HEK293 (cell line): ENCODE results near the gene RFESD.

Experiments used
- CTCF ChIA-PET: fragments of 350-600 bp; formaldehyde crosslinking; extraction: SDS; loops from one replicate; lab custom pipeline; 2021; ENCODE audit warnings: antibody characterized with exemption; lab: Yijun Ruan, JAX
- POLR2A ChIA-PET: fragments of 300-600 bp; formaldehyde crosslinking; extraction: SDS; loops from one replicate; lab custom pipeline; 2020; ENCODE audit warnings: antibody characterized with exemption, inconsistent platforms; lab: Yijun Ruan, JAX
- H3K27ac ChIP-seq: fragments of 200-500 bp; sonication (Bioruptor generic); 2 replicates; pipeline ENCODE4 v1.5.1; 2014; ENCODE audit warnings: low read depth, low read length, control low read depth, inconsistent platforms; ENCODE audit errors: extremely low read depth
- H3K36me3 ChIP-seq, 2 experiments: fragments of 200-500 bp in 1 of 2; sonication (Bioruptor generic) in 1 of 2; 1 replicate in 1 of 2; 2 replicates in 1 of 2; pipeline ENCODE4 v1.5.1; 2014 to 2017; ENCODE audit warnings: inconsistent platforms in 2 of 2, low read length in 2 of 2; ENCODE audit not compliant: control insufficient read depth in 2 of 2, insufficient read depth in 1 of 2
- H3K4me1 ChIP-seq: fragments of 200-500 bp; sonication (Bioruptor generic); 2 replicates; pipeline ENCODE4 v1.5.1; 2014; ENCODE audit warnings: mild to moderate bottlenecking, low read length, inconsistent platforms; ENCODE audit not compliant: control insufficient read depth, insufficient read depth
- H3K4me3 ChIP-seq: 2 replicates; pipeline ENCODE4 v1.5.1; 2011; ENCODE audit warnings: low read depth, mild to moderate bottlenecking, control low read depth, low read length, moderate library complexity
- H3K9me3 ChIP-seq: fragments of 200-500 bp; sonication (Bioruptor generic); 2 replicates; pipeline ENCODE4 v1.5.1; 2014; ENCODE audit warnings: low read depth, low read length, inconsistent platforms; ENCODE audit not compliant: control insufficient read depth, insufficient read depth
- GFI1B ChIP-seq: fragments of 450-650 bp; formaldehyde crosslinking; IDR thresholded peaks from 2 replicates; pipeline ENCODE4 v1.5.1; 2016; ENCODE audit warnings: missing biosample characterization, missing genetic modification characterization
- GLI4 ChIP-seq: fragments of 450-650 bp; formaldehyde crosslinking; IDR thresholded peaks from 2 replicates; pipeline ENCODE4 v1.5.1; 2016; ENCODE audit warnings: missing biosample characterization, missing genetic modification characterization
- HIC1 ChIP-seq: fragments of 450-650 bp; formaldehyde crosslinking; IDR thresholded peaks from 2 replicates; pipeline ENCODE4 v1.5.1; 2016; ENCODE audit warnings: missing biosample characterization, missing genetic modification characterization
- PRDM1 ChIP-seq: fragments of 450-650 bp; formaldehyde crosslinking; IDR thresholded peaks from 2 replicates; pipeline ENCODE4; 2016; ENCODE audit warnings: missing biosample characterization, missing genetic modification characterization
- ZNF140 ChIP-seq: fragments of 450-650 bp; formaldehyde crosslinking; IDR thresholded peaks from 2 replicates; pipeline ENCODE4 v1.5.1; 2016; ENCODE audit warnings: missing biosample characterization, missing genetic modification characterization
- ZNF18 ChIP-seq: fragments of 450-650 bp; formaldehyde crosslinking; IDR thresholded peaks from 2 replicates; pipeline ENCODE4 v1.5.1; 2016; ENCODE audit warnings: missing biosample characterization, missing genetic modification characterization
- ZNF24 ChIP-seq: fragments of 450-650 bp; formaldehyde crosslinking; IDR thresholded peaks from 2 replicates; pipeline ENCODE4 v1.5.1; 2016; ENCODE audit warnings: missing biosample characterization, missing genetic modification characterization
- ZNF324 ChIP-seq: fragments of 450-650 bp; formaldehyde crosslinking; IDR thresholded peaks from 2 replicates; pipeline ENCODE4 v1.5.1; 2016; ENCODE audit warnings: missing biosample characterization, missing genetic modification characterization
- ZNF391 ChIP-seq: fragments of 450-650 bp; formaldehyde crosslinking; IDR thresholded peaks from 2 replicates; pipeline ENCODE4 v1.5.1; 2016; ENCODE audit warnings: low read depth, missing biosample characterization, missing genetic modification characterization, borderline replicate concordance
- ZNF48 ChIP-seq: fragments of 450-650 bp; formaldehyde crosslinking; IDR thresholded peaks from 2 replicates; pipeline ENCODE4 v1.5.1; 2016; ENCODE audit warnings: missing biosample characterization, missing genetic modification characterization
- ZNF621 ChIP-seq: fragments of 450-650 bp; formaldehyde crosslinking; IDR thresholded peaks from 2 replicates; pipeline ENCODE4 v1.5.1; 2017; ENCODE audit warnings: missing biosample characterization, missing genetic modification characterization
- ZNF654 ChIP-seq: fragments of 450-650 bp; formaldehyde crosslinking; IDR thresholded peaks from 2 replicates; pipeline ENCODE4 v1.5.1; 2016; ENCODE audit warnings: low read depth, missing biosample characterization, missing genetic modification characterization
- ZNF677 ChIP-seq: fragments of 450-650 bp; IDR thresholded peaks from 2 replicates; pipeline ENCODE4 v1.5.0; 2018; ENCODE audit warnings: missing biosample characterization, mild to moderate bottlenecking, missing genetic modification characterization, moderate library complexity
- ZNF830 ChIP-seq: fragments of 450-650 bp; IDR thresholded peaks from 2 replicates; pipeline ENCODE4 v1.5.0; 2018; ENCODE audit warnings: missing biosample characterization, missing genetic modification characterization, low read depth, mild to moderate bottlenecking, moderate library complexity

RFESD gene

GRCh38 chr5:95621839-95622629, 24.5 kb upstream of the RFESD start (continued):
- TF ChIP-seq HIC1 (tag by site-specific recombination): no peak
- no peak for TF ChIP-seq ZNF677 (tag by site-specific recombination)

GRCh38 chr5:95623706-95624105, 22.9 kb upstream of the RFESD start:
- POLR2A ChIA-PET: no interaction called here
- CTCF ChIA-PET: interaction anchor here (1.0 to 1.4 kb wide), 2 partner anchors 18 to 223 kb away, joined by 3 to 5 read pairs; no protein-coding TSS in a partner anchor

GRCh38 chr5:95624368-95624767, 22.2 kb upstream of the RFESD start:
- Histone ChIP-seq H3K4me1 (no peaks in the 10 kb centered on the region), H3K4me3 (no peak overlapping the region), H3K36me3 (no peaks in the 10 kb centered on the region), H3K9me3 (no peaks in the 10 kb centered on the region), H3K27ac (no peak overlapping the region)
- no peak for TF ChIP-seq ZNF24
- TF ChIP-seq ZNF830 (tag by site-specific recombination): no peak
- TF ChIP-seq ZNF324 (tag by site-specific recombination): no peak
- no peak for TF ChIP-seq ZNF140 (tag by site-specific recombination)
- TF ChIP-seq GFI1B: no peak
- CTCF ChIA-PET: no interaction called here
- POLR2A ChIA-PET: no interaction called here

More at GRCh38 chr5:95623706-95624105, 22.9 kb upstream of the RFESD start:
- Histone ChIP-seq H3K4me1 (no peaks in the 10 kb centered on the region), H3K27ac (no peak overlapping the region), H3K36me3 (no peaks in the 10 kb centered on the region), H3K9me3 (no peaks in the 10 kb centered on the region), H3K4me3 (no peak overlapping the region)
- no peak for TF ChIP-seq ZNF654 (tag by site-specific recombination)

GRCh38 chr5:95626701-95627100, 19.9 kb upstream of the RFESD start:
- H3K4me1 ChIP-seq: no peaks in the 10 kb centered on the region
- no peak overlapping the region for H3K4me3 ChIP-seq
- H3K36me3 ChIP-seq: no peaks in the 10 kb centered on the region
- CTCF ChIA-PET: no interaction called here
- no peaks in the 10 kb centered on the region for H3K9me3 ChIP-seq
- H3K27ac ChIP-seq: no peak overlapping the region
- TF ChIP-seq ZNF48 (tag by site-specific recombination) (no peak), GLI4 (tag by site-specific recombination) (no peak), ZNF391 (tag by site-specific recombination) (no peak), ZNF621 (tag by site-specific recombination) (no peak), PRDM1 (no peak), ZNF18 (tag by site-specific recombination) (no peak)
- POLR2A ChIA-PET: no interaction called here
